Neuron (in vitro differentiated cells): ENCODE measurements around the gene MAD1L1.

Experiments used
- H2AFZ ChIP-seq: one replicate; pipeline ENCODE4 v1.6.1; 2013; ENCODE audit warnings: low read depth, mild to moderate bottlenecking, inconsistent platforms, low read length, moderate library complexity
- H3K27me3 ChIP-seq: one replicate; pipeline ENCODE4 v1.6.1; 2013; ENCODE audit warnings: low read length; ENCODE audit not compliant: insufficient read depth
- H3K36me3 ChIP-seq: one replicate; pipeline ENCODE4 v1.6.1; 2013; ENCODE audit warnings: low read length; ENCODE audit not compliant: insufficient read depth
- H3K4me1 ChIP-seq: one replicate; pipeline ENCODE4 v1.6.1; 2013; ENCODE audit warnings: low read length; ENCODE audit not compliant: insufficient read depth
- H3K4me3 ChIP-seq: 2 replicates; pipeline ENCODE4 v1.5.1; 2013; ENCODE audit warnings: mild to moderate bottlenecking, low read length, moderate library complexity
- H3K9me3 ChIP-seq: one replicate; pipeline ENCODE4 v1.6.1; 2013; ENCODE audit warnings: low read length

Gene MAD1L1

DNA sequence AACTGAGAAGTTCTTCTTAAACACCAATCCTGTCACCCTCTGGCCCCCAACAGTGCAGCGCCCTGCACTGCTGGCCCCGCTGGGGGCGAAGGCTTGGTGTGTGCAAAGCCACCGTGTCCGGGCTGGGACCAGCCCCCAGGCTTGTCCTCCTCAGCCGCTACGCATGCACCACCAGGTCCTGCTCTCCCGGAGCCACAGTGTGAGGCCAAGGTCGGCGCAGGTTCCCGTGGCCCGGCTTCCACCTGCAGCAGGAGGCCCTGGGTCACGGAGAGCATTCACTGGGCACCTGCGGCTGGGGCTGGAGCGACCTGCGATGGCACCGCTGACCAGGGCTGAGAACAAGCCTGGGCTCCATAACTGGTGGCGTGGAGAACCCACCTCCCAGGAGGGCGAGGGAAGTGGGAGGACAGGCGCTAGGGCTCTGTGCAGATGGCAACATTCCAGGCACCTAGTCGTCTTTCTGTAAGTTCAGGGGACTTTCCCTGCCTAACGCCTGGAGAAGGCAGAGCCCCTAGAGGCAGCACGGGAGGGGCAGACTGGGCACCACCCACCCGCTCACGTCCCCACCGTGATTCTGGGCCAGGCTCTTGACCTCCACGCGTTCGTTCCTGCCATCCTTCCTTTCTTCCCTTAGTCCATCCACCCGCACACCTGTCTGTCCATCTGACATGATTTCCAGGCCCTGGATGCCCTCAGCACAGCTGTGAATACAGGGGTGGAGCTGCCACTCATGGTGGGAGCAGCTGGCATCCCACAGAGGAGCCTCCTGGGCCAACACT lies 291.1 kb downstream of the MAD1L1 start:
- Histone ChIP-seq H3K27me3 (no peaks in the 10 kb centered on the region), H3K36me3 (no peaks in the 10 kb centered on the region), H2AFZ (no peak overlapping the region), H3K4me1 (peaks cover 8% of the 10 kb centered on the region), H3K4me3 (no peak overlapping the region), H3K9me3 (peaks cover 5% of the 10 kb centered on the region)

DNA sequence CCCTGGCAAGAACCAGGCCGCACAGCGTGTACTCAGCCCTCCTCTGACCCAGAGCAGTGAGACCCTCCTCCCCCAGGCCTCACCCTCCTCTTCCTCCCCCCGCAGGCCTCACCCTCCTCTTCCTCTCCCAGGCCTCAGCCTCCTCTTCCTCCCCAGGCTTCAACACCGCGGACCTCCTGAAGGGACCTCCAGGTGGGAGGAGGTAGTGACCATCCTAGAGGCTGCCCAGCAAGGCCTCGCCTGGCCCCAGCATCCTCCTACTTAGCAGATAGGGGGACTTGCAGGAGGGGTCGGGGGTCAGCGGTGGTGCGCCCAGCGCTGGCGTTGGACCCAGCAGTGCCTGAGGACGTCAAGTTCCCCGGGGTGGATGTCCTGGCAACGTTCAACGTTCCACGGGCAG lies 291.9 kb downstream of the MAD1L1 start:
- no peak overlapping the region for H2AFZ ChIP-seq
- no peaks in the 10 kb centered on the region for H3K27me3 ChIP-seq
- H3K4me1 ChIP-seq, result peaks cover 8% of the 10 kb centered on the region
- no peak overlapping the region for H3K4me3 ChIP-seq
- peaks cover 12% of the 10 kb centered on the region for H3K9me3 ChIP-seq
- H3K36me3 ChIP-seq, result no peaks in the 10 kb centered on the region

DNA sequence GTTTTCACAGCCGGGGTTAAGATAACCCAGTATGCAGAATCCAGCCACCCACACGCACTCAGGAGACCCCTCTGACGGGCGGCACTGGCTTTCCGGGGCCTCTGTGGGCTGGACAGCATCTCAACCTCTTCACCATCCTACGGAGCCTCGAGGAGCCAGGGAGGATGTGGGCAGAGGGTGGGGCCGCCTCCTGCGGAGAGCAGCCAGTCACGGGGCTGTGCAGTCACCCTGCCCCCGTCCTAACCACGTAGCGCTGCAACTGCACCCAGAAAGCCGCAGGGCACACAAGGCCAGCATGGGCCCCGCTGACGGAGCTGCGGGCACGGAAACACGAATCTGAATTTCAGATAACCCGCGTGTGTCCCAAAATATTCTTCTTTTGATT lies 292.4 kb downstream of the MAD1L1 start:
- Histone ChIP-seq H3K36me3 (no peaks in the 10 kb centered on the region), H3K27me3 (no peaks in the 10 kb centered on the region), H3K4me3 (no peak overlapping the region), H3K4me1 (peaks cover 8% of the 10 kb centered on the region), H3K9me3 (peaks cover 16% of the 10 kb centered on the region), H2AFZ (no peak overlapping the region)

DNA sequence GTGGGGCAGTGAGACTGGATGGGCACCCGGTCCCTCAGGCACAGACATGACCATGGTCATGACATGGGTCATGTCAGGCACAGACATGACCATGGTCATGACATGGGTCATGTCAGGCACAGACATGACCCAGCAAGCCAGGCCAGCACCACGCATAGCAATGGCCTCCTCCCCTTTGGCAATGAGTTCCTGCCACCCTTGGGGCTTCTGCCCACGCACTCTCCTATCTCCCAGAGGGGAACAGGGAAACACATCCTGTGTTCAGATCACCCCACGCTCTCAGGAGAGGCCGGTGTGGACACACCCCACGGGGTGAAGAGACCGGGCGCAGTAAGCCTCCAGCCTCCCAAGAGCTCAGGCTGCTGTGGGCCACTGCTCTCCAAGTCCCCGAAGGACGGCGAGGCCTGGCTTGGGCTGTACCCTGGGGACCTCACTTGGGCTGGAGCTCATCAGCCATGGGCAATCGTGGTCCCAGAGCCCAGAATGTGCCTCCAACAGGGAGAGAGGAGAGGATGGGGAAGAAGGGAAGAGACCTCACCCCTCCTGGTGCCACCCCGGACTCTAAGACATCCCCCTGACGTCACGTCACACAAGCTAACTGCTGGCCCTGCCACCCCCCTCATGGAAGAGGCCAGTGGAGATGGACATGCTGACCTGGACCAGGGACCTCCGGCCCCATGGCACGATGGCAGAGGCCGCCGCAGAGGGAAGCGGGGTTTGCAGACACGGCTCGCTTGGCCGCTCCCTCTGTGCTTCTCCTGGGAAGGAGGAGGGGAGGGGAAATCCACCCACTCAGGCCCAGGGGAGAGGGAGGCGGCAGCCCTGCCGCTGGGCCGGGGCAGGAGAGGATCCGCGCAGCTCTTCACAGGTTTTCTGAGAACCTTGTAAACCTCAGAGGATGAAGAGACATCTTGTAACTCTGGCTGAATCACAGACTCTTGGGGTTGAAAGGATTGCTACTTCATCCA lies 293.0 kb downstream of the MAD1L1 start:
- H3K4me3 ChIP-seq, result no peak overlapping the region
- H3K27me3 ChIP-seq, result no peaks in the 10 kb centered on the region
- peaks cover 23% of the 10 kb centered on the region for H3K9me3 ChIP-seq
- H3K36me3 ChIP-seq, result no peaks in the 10 kb centered on the region
- no peak overlapping the region for H2AFZ ChIP-seq
- H3K4me1 ChIP-seq, result peaks cover 8% of the 10 kb centered on the region

DNA sequence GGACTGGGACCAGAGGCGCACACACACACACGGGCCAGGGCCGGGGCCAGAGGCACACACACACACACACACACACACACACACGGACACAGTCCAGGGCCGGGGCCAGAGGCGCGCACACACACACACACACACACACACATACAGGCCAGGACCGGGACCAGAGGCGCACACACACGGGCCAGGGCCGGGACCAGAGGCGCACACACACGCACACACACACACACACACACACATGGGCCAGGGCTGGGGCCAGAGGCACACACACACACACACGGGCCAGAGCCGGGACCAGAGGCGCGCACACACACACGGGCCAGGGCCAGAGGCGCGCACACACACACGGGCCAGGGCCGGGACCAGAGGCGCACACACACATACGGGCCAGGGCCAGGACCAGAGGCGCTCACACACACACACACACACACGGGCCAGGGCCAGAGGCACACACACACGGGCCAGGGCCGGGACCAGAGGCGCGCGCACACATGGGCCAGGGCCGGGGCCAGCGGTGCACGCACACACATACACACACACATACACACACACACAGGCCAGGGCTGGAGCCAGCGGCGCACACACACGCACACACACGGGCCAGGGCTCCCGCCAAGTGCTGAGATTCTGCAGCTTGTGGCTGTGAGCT lies 293.8 kb downstream of the MAD1L1 start:
- H3K4me1 ChIP-seq, result peaks cover 8% of the 10 kb centered on the region
- H2AFZ ChIP-seq, result no peak overlapping the region
- no peaks in the 10 kb centered on the region for H3K27me3 ChIP-seq
- no peak overlapping the region for H3K4me3 ChIP-seq
- no peaks in the 10 kb centered on the region for H3K36me3 ChIP-seq
- H3K9me3 ChIP-seq, result peaks cover 29% of the 10 kb centered on the region

DNA sequence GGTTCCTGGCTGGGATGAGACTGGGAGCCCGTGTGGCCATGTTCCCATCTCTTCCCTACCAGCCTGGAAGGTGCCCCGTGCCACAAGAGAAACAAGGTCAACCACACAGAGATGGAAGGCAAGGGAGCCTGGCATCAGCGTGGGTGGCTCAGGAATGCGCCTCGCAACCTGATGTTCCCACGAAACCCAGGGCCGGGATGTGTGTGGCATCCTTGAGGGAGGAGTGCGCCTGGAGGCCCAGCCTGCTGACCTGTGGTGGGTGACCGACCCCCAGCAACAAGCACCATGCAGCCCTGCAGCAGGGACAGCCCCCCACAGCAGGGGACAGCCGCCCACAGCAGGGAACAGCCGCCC lies 295.5 kb downstream of the MAD1L1 start:
- H3K9me3 ChIP-seq, result peaks cover 29% of the 10 kb centered on the region
- no peaks in the 10 kb centered on the region for H3K4me1 ChIP-seq
- no peaks in the 10 kb centered on the region for H3K27me3 ChIP-seq
- H2AFZ ChIP-seq, result no peak overlapping the region
- H3K36me3 ChIP-seq, result no peaks in the 10 kb centered on the region
- no peak overlapping the region for H3K4me3 ChIP-seq

DNA sequence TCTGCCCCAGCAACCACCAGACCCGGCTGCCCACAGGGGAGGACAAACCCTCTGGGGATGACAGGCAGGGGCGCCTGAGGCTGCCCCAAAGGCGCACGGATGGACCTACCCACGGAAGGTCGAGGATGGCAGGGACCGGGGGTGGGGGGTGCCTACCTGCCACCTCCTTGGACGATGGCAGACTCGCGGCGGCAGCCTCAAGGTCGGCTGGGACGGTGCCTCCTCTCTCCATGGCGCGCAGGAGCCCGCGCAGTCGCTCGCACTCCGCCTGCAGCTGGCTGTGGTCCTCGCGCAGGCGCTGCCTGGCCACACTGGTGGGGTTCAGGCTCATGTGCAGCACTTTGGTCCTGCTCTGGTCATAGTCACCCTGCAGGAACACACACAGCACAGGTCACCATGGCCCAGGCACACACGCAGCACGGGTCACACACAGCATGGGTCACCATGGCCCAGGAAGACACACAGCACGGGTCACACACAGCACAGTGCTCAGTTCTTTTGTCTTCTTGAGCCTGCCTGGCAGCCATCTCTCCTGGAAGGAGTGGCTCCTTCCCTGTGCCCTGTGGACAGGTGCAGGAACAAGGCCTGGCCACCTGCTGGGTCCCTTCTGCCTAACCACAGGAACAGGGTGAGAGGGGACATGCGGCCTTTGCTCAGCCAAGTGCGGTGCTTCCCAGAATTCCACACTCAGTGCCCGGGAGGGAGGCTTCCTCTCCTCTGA lies 296.1 kb downstream of the MAD1L1 start:
- peaks cover 31% of the 10 kb centered on the region for H3K9me3 ChIP-seq
- no peak overlapping the region for H2AFZ ChIP-seq
- no peaks in the 10 kb centered on the region for H3K4me1 ChIP-seq
- no peaks in the 10 kb centered on the region for H3K27me3 ChIP-seq
- H3K4me3 ChIP-seq, result no peak overlapping the region
- H3K36me3 ChIP-seq, result no peaks in the 10 kb centered on the region

DNA sequence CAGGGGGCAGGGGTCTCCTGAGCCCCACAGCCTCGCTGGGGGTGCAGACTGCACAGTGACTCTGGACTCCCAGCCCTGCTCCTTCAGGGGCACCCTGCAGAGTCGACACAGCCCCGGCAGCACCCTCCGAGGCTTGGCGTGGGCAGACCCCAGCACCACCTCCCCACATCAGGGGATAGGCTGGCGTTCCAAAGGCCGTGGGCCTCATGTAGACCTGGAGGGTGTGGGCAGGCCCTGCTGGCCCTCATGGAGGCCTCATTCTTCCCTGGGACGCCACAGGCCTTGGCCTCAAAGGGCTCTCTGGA lies 296.8 kb downstream of the MAD1L1 start:
- Histone ChIP-seq H3K4me1 (no peaks in the 10 kb centered on the region), H2AFZ (no peak overlapping the region), H3K9me3 (peaks cover 33% of the 10 kb centered on the region), H3K4me3 (no peak overlapping the region), H3K36me3 (no peaks in the 10 kb centered on the region), H3K27me3 (no peaks in the 10 kb centered on the region)

DNA sequence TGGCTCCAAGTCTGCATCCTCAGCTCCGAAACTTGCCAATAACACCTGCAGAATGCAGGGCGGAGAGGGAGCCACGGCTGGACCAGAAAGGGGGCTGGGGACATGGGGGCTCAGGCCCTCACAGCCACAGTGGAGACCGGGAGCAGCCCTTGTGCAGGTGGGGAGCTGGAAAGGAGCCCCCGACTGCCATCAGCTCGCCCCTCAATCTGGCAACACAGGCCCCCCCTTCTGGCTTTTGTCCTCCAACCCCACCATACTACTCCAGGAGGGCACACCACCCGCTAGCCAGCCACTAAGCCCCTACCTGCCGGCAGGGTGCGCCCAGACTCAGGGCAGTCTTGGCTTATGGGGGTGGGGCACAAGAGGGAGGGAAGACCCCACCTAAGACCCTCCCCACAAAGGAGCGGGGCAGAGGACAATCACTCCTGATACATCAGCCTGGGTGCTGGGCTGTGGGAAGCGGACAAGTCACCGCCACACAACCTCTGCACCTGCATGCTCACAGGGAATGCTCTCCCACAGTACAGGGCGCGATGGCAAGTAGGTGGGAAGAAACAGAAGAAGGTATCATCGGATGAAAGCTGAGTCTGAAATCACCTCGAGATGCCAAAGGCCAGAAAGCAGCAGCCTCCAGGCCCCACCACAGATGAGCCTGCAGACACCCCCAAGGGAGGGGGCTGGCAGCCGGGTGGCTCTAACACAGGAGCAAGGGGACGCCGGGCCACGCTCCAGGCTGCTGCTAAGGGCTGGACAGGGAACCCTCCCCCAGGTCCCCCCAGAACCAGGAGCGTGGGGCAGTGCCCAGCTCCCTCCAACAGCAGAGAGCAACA lies 297.4 kb downstream of the MAD1L1 start:
- H3K4me3 ChIP-seq, result no peak overlapping the region
- peaks cover 33% of the 10 kb centered on the region for H3K9me3 ChIP-seq
- no peaks in the 10 kb centered on the region for H3K36me3 ChIP-seq
- H3K27me3 ChIP-seq, result no peaks in the 10 kb centered on the region
- no peaks in the 10 kb centered on the region for H3K4me1 ChIP-seq
- no peak overlapping the region for H2AFZ ChIP-seq

DNA sequence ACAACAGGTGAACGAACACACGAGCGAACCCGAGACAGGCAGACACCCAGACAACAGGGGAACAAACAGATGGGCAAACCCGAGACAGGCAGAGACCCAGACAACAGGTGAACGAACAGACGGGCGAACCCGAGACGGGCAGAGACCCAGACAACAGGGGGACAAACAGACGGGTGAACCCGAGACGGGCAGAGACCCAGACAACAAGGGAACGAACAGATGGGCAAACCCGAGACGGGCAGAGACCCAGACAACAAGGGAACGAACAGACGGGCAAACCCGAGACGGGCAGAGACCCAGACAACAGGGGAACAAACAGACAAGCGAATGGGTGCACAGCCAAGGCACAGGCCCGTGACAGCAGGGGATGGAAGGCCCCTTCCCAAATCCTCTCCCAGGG lies 298.0 kb downstream of the MAD1L1 start:
- no peak overlapping the region for H2AFZ ChIP-seq
- no peaks in the 10 kb centered on the region for H3K36me3 ChIP-seq
- H3K4me3 ChIP-seq, result no peak overlapping the region
- no peaks in the 10 kb centered on the region for H3K27me3 ChIP-seq
- H3K9me3 ChIP-seq, result peaks cover 33% of the 10 kb centered on the region
- no peaks in the 10 kb centered on the region for H3K4me1 ChIP-seq

DNA sequence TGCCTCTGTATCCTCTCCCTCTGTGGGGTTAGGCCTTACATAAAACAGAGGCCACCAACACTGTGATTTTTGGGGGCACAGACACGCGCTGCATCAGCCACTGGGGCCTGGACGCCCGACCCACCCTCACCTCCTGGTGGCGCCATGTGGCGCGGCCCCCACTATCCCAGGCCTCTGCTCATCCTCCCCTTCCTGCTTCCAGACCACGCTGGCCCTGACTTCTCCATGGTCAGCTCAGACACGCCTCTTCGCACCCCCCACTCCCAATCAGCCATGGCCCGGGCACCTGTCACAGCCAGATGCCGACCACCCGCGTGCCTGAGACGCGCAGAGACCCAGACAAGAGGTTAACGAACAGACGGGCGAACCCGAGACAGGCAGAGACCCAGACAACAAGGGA lies 298.7 kb downstream of the MAD1L1 start:
- Histone ChIP-seq H3K9me3 (peaks cover 33% of the 10 kb centered on the region), H2AFZ (no peak overlapping the region), H3K4me3 (no peak overlapping the region), H3K4me1 (no peaks in the 10 kb centered on the region), H3K27me3 (no peaks in the 10 kb centered on the region), H3K36me3 (no peaks in the 10 kb centered on the region)

DNA sequence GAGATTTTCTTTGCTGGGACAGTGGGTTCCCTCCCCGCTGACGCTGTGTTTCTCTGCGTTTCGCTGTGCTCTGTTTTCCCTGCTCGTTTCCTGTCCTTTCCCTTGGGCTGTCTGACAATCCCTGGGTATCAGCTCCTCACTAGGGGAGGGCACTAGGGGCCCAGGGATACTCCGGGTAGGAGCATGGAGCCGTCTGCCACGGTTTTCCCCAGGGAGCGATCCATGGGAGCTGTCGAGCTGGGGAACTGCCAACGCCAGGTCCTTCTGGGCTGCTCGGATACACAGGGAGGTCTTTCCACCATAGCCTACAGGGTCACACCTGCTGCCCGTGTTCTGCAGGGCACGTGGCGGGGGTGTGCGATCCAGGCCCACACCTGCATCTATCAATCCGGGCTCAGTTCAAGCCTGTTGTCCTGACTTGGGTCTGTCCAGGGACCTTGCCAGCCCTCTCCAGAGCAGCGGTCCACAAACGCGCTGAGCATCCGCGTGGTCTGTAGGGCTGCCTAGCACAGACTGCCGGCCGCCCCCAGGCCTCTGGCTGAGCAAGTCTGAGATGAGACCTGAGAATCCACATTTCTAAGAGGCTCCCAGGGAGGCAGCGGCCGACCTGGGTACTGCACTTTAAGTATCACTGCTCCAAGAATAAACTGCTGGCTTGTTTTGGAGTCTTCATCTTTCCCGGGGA lies 299.5 kb downstream of the MAD1L1 start:
- Histone ChIP-seq H3K4me3 (no peak overlapping the region), H3K9me3 (peaks cover 33% of the 10 kb centered on the region), H3K4me1 (no peaks in the 10 kb centered on the region), H3K36me3 (no peaks in the 10 kb centered on the region), H3K27me3 (no peaks in the 10 kb centered on the region), H2AFZ (no peak overlapping the region)
